Measurements from ENCODE around the gene SPSB3.

SPSB3 gene

DNA sequence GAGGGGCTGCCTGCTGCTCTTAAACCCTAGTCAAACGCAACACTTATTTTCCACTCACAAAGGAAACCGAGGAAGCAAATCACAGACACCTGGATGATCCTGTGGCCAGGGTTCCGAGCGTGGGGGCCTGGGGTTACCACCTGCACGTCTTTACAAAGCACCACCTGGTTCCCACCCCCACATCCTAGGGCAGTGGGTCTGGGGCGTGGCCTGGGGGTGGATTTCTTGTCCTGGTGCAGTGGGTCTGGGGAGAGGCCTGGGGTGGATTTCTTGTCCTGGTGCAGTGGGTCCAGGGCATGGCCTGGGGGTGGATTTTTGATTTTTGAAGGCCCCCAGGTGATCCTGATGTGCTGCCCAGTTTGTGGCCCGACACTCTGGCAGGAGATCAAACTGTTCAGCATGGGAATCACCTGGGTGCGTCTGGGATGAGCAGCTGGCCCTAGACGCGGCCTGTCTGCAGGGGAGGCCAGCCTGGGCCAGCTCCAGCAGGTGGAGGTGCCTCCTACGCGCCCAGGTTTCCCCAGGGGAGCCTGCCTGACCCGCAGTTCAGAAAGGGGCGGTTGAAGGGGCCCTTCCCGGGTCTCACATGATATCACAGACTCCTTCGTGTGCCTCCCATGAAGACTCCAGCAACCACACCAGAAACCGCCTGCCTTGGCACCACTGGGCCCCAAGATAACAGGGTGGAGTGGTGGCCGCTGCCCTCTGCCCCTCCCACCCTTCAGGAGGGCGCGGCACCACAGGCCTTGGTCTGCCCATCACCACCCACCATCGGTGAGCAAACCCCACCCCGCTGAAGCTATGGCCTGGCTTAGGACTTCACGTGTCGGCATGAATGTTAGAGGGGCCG lies 38.0 kb upstream of the SPSB3 start:
- TF ChIP-seq, protein P1, sequence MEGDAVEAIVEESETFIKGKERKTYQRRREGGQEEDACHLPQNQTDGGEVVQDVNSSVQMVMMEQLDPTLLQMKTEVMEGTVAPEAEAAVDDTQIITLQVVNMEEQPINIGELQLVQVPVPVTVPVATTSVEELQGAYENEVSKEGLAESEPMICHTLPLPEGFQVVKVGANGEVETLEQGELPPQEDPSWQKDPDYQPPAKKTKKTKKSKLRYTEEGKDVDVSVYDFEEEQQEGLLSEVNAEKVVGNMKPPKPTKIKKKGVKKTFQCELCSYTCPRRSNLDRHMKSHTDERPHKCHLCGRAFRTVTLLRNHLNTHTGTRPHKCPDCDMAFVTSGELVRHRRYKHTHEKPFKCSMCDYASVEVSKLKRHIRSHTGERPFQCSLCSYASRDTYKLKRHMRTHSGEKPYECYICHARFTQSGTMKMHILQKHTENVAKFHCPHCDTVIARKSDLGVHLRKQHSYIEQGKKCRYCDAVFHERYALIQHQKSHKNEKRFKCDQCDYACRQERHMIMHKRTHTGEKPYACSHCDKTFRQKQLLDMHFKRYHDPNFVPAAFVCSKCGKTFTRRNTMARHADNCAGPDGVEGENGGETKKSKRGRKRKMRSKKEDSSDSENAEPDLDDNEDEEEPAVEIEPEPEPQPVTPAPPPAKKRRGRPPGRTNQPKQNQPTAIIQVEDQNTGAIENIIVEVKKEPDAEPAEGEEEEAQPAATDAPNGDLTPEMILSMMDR (IDR thresholded peaks at IDR 0.05; ENCODE audit: control insufficient read depth, extremely low read depth, insufficient read depth): no peak
- DNase-seq (ENCODE audit: low read depth): no peak
- no peak overlapping the region for H3K4me3 ChIP-seq (ENCODE audit: low read depth, low read length)

DNA sequence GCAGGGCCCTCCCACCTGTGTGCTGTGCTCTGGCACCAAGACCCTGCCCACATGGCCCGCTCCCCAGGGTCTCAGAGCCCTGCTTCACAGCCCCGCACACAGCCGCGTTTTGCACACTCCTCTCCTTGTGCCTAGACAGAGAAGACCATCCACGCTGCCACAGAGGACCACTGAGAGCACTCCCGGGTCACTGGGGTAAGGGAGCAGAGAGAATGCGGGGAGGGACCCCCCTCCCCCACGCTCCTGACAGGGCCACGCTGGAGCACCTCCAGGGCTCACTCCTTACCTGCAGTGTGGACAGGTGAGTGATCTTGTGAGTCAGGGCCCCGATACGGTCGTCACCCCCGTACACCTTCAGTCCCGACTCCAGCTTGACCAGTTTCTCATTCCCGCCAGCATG lies 37.2 kb upstream of the SPSB3 start:
- TF ChIP-seq, protein P1 (IDR thresholded peaks at IDR 0.05; ENCODE audit: control insufficient read depth, extremely low read depth, insufficient read depth): no peak
- no peak for DNase-seq (ENCODE audit: low read depth)
- no peak overlapping the region for H3K4me3 ChIP-seq (ENCODE audit: low read depth, low read length)

DNA sequence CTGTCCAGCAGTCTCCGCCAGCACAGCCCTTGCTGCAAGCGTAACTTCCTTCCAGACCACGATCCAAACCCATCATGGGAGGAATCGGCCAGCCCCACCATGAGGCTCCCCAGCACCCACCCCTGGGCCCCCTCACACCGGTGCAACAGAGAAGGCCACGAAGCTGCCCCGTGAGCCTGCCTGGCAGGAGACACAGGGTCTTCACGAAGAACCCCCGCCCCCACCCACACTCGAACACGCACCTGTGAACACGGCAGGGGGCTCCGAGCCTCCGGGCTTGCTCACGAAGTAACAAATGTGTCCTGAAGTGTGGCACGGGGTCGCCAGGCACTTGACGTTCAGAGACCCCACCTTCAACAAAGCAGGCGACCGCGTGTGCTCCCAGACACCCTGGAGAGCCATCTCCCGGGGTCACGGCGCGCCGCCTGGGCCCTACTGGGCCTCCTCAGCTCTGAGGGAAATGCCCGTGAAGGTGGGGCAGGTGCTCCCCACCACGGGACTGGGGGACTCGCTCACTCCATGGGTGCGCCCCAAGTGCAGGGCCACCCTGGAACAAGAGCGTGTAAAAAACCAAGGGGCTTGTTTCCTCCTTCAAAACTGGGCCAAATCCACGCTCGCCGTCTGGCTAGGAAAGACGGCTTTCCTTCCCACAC lies 36.6 kb upstream of the SPSB3 start:
- TF ChIP-seq, protein P1 (IDR thresholded peaks at IDR 0.05; ENCODE audit: control insufficient read depth, extremely low read depth, insufficient read depth): no peak
- no peak for DNase-seq (ENCODE audit: low read depth)
- no peak overlapping the region for H3K4me3 ChIP-seq (ENCODE audit: low read depth, low read length)

DNA sequence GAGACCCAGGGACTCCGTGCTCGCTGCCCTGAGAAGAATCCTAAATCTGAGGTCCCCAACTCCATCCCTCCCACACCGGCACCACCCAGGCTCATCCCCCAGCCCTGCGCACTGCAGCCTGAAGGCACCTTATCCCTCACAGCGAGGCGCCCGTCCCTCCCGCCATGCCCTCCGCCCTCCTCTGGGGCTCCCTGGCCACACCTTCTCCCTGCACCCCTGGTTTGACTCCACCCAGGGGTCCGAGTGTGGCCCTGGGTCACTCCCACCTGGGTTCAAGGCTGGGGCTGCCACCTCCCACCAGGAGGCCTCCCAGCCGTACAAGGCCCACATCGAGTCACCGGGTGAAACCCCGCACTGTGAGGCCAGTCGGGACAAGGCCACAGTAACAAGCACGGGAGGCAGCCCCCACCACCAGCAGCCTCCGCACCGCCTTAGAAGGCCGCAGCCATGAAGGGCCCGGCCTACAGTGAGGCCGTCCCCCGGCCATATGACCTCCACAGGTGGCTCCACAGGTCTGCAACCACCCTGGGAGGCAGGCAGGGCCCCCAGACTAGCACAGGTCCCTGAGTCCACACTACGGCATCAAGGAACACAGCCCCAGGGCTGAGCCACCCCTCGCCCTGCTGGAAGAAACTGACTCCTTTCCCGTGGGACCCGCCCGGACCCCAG lies 36.0 kb upstream of the SPSB3 start:
- TF ChIP-seq, protein P1 (IDR thresholded peaks at IDR 0.05; ENCODE audit: control insufficient read depth, extremely low read depth, insufficient read depth): no peak
- H3K4me3 ChIP-seq (ENCODE audit: low read depth, low read length): no peak overlapping the region
- no peak for DNase-seq (ENCODE audit: low read depth)

DNA sequence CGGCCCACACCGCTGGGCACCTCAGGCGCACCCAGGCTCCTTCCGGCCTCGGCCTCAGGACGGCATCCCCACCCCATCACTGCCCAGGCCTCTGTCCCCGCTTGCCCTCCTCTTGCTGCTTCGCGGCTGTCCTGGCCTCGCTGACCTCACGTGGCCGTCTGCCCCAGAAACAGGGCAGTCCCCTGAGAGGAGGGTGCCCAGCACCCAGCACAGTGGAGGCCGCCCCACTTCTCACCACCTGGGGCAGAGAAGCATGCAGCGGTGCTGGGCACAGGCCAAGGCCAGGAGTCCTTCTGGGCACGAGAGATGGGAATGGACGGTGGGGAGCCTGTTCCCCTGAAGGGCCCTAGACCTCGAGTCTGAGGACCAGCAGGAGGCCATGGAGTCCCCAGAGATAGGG lies 35.3 kb upstream of the SPSB3 start:
- TF ChIP-seq, protein P1 (IDR thresholded peaks at IDR 0.05; ENCODE audit: control insufficient read depth, extremely low read depth, insufficient read depth): no peak
- DNase-seq (ENCODE audit: low read depth): no peak
- no peak overlapping the region for H3K4me3 ChIP-seq (ENCODE audit: low read depth, low read length)

DNA sequence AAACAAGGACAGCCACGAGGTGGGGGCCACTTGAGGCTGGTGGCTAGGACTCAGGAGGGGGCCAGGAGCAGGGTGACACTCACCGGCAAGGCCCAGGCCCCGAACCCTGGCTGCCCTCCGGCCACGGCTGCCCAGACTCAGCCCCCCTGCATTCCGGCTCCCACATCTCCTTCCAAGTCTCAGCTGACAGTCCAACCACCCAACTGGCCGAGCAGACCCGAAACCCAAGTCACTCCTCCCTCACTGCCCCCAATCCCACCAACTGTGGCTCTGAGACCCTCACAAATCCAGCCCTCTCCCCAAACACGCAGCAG lies 34.9 kb upstream of the SPSB3 start:
- no peak for DNase-seq (ENCODE audit: low read depth)
- H3K4me3 ChIP-seq (ENCODE audit: low read depth, low read length): no peak overlapping the region
- TF ChIP-seq, protein P1 (IDR thresholded peaks at IDR 0.05; ENCODE audit: control insufficient read depth, extremely low read depth, insufficient read depth): no peak

All from LNCaP clone FGC (cell line).